GM21619 (cell line): ENCODE measurements around the gene OPRL1.

Source experiments
- ATAC-seq: cut with Tn5 transposase; IDR thresholded peaks from one replicate; pipeline ENCODE4 v1.9.1; 2021; ENCODE audit not compliant: unreplicated experiment

OPRL1 gene

GRCh38 chr20:64070244-64070993 is 9.5 kb upstream of the OPRL1 start:
- ATAC-seq = no peak

- no peak for ATAC-seq
These were observed 8.2 kb upstream of the OPRL1 start for GRCh38 chr20:64071341-64072332.

GRCh38 chr20:64072498-64073063 is 7.3 kb upstream of the OPRL1 start:
- ATAC-seq = no peak

- ATAC-seq = no peak
These were observed 6.3 kb upstream of the OPRL1 start for GRCh38 chr20:64073476-64074183.

GRCh38 chr20:64074184-64074789 is 5.6 kb upstream of the OPRL1 start:
- ATAC-seq = no peak

- no peak for ATAC-seq
These were observed 4.9 kb upstream of the OPRL1 start for GRCh38 chr20:64074963-64075362.

GRCh38 chr20:64075556-64075955 is 4.3 kb upstream of the OPRL1 start:
- no peak for ATAC-seq

GRCh38 chr20:64076061-64076997 is 3.6 kb upstream of the OPRL1 start:
- ATAC-seq = no peak

- no peak for ATAC-seq
These were observed 2.8 kb upstream of the OPRL1 start for GRCh38 chr20:64077094-64077493.

- ATAC-seq = no peak
These were observed 2.4 kb upstream of the OPRL1 start for GRCh38 chr20:64077541-64077875.

GRCh38 chr20:64077876-64078551 is 1.9 kb upstream of the OPRL1 start:
- ATAC-seq = no peak

GRCh38 chr20:64078934-64079272 is 979 bp upstream of the OPRL1 start:
- no peak for ATAC-seq

- ATAC-seq = peak; percentile 36
These were observed 439 bp upstream of the OPRL1 start, which contains the start of gene RGS19 for GRCh38 chr20:64079273-64080012. RGS19 (minus strand) TSS chr20:64079518; CDS start chr20:64076886, 2,632 bp downstream.

- no peak for ATAC-seq
These were observed 1.1 kb downstream of the OPRL1 start for GRCh38 chr20:64080813-64081623.

GRCh38 chr20:64081624-64081964 is 1.7 kb downstream of the OPRL1 start:
- ATAC-seq = no peak

GRCh38 chr20:64082126-64082731 is 2.3 kb downstream of the OPRL1 start:
- no peak for ATAC-seq

GRCh38 chr20:64082820-64083377 is 3.0 kb downstream of the OPRL1 start:
- no peak for ATAC-seq
